Central memory CD8-positive, alpha-beta T cell (primary cell): Measurements from ENCODE around the gene OPN1SW.

Experiments used
- ATAC-seq: fragments of 150-1000 bp; cut with Tn5 transposase; replicated peaks from 2 replicates; pipeline ENCODE4 v1.10.0; 2022; ENCODE audit warnings: mild to moderate bottlenecking, moderate FRiP score, moderate number of reproducible peaks; ENCODE audit not compliant: poor library complexity, severe bottlenecking; ENCODE audit errors: extremely low read depth
- DNase-seq, 2 donors: peaks; one replicate each; pipeline ENCODE4 v3.0.0; 2021; ENCODE audit warnings: low spot score in 2 of 2
- H3K27ac Mint-ChIP-seq: one replicate; pipeline ENCODE4 v1.8.0; 2022; ENCODE audit warnings: low read depth, mild to moderate bottlenecking, moderate library complexity, mixed read lengths
- H3K27me3 Mint-ChIP-seq: one replicate; pipeline ENCODE4 v1.8.0; 2022; ENCODE audit warnings: mixed read lengths
- H3K36me3 Mint-ChIP-seq: one replicate; pipeline ENCODE4 v1.8.0; 2022; ENCODE audit warnings: mild to moderate bottlenecking, moderate library complexity, mixed read lengths; ENCODE audit not compliant: insufficient read depth
- H3K4me1 Mint-ChIP-seq: one replicate; pipeline ENCODE4 v1.8.0; 2022; ENCODE audit warnings: mixed read lengths
- H3K4me3 Mint-ChIP-seq: one replicate; pipeline ENCODE4 v1.8.0; 2022; ENCODE audit warnings: mild to moderate bottlenecking, moderate library complexity, mixed read lengths
- H3K9me3 Mint-ChIP-seq: one replicate; pipeline ENCODE4 v1.8.0; 2022; ENCODE audit warnings: mixed read lengths

The OPN1SW gene, protein sequence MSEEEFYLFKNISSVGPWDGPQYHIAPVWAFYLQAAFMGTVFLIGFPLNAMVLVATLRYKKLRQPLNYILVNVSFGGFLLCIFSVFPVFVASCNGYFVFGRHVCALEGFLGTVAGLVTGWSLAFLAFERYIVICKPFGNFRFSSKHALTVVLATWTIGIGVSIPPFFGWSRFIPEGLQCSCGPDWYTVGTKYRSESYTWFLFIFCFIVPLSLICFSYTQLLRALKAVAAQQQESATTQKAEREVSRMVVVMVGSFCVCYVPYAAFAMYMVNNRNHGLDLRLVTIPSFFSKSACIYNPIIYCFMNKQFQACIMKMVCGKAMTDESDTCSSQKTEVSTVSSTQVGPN

DNA sequence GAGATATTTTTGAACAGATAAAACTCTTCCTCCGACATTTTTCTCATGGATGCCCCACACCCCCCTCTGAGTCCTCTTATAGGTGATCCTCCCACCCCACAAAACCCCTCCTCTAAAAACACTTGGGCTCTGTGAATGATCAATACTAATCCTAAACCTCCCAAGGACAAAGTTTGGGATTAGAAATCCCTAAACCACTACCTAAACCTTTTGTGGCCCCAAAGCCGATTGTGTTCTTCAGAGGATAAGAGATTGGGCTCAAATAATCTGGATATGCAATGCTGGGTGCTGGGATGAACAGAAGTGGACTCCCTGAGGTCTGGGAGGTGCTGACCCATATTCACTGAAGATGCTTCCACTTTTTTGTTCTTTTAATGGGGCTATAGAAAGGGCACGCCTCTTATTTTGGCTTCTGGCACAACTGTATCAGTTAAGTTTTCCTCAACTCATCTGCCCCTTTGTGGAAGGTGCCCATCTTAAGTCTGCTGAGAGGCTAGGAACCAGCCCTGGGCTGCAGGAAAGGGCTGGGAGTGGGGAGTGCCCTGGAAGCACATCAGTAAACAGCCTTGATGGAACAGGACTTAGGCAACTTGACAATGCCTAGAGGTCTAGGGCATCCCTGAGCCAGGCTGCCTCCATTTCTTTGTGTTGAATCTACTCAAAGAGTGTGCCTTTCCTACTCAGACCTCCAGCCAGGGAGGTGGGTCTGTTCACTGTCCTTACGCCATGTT is at the start of gene OPN1SW:
Gene OPN1SW, minus strand, starts transcription at position 51 of the 731 bp plus-strand sequence. Its CDS starts 13 bp downstream, at position 38.
- Mint-ChIP-seq H3K36me3 (peaks cover 8% of the 10 kb centered on the region), H3K9me3 (peaks cover 8% of the 10 kb centered on the region), H3K4me1 (no peaks in the 10 kb centered on the region), H3K4me3 (no peak within 1 kb of the TSS), H3K27me3 (no peaks in the 10 kb centered on the region), H3K27ac (no peak within 1 kb of the TSS)
- no peak for DNase-seq
- no peak for ATAC-seq

DNA sequence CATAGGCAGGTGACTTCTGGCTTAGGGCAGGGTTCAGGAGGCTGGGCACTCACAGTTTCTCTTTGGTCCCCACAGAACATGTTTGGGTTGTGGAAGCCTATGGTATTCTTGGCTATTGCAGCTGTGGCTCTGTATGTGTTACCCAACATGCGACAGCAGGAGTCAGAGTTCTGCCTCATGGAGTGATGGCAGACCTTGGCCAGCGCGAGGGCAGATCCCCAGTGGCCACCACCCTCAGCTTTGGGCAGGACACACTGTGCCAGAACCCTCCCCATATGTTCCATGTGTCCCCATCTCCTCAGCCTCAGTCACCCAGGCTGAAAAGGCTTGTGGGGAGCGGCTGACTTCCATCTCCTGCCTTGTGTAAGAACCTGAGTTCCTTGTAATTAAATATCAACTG is 46.1 kb upstream of the OPN1SW start:
- no peak for ATAC-seq
- no peaks in the 10 kb centered on the region for H3K9me3 Mint-ChIP-seq
- H3K36me3 Mint-ChIP-seq: no peaks in the 10 kb centered on the region
- no peaks in the 10 kb centered on the region for H3K27me3 Mint-ChIP-seq
- no peak overlapping the region for H3K27ac Mint-ChIP-seq
- no peak for DNase-seq
- no peaks in the 10 kb centered on the region for H3K4me1 Mint-ChIP-seq
- H3K4me3 Mint-ChIP-seq: no peak overlapping the region

DNA sequence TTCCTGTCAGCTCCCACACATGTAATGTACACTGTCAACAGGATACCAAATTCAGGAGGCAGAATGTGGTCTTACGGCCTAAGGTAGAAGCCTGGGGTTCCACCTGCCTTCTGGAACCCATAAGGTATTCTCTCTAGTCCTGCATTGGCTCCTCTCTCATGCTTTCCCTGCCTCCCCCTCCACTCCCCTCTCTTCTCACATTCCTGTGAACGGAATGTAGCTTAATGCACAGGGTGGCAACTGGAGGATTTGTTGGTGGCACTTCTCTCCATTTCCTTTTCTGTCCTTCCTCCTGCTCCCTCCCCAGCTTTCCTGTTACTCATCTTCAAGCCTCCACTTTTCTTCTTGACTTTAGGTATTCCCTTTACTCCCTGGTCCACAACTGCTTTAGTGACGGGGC is 43.1 kb upstream of the OPN1SW start:
- Mint-ChIP-seq H3K9me3 (no peaks in the 10 kb centered on the region), H3K36me3 (no peaks in the 10 kb centered on the region), H3K4me1 (no peaks in the 10 kb centered on the region), H3K27me3 (no peaks in the 10 kb centered on the region), H3K27ac (no peak overlapping the region), H3K4me3 (no peak overlapping the region)
- DNase-seq: no peak
- no peak for ATAC-seq

DNA sequence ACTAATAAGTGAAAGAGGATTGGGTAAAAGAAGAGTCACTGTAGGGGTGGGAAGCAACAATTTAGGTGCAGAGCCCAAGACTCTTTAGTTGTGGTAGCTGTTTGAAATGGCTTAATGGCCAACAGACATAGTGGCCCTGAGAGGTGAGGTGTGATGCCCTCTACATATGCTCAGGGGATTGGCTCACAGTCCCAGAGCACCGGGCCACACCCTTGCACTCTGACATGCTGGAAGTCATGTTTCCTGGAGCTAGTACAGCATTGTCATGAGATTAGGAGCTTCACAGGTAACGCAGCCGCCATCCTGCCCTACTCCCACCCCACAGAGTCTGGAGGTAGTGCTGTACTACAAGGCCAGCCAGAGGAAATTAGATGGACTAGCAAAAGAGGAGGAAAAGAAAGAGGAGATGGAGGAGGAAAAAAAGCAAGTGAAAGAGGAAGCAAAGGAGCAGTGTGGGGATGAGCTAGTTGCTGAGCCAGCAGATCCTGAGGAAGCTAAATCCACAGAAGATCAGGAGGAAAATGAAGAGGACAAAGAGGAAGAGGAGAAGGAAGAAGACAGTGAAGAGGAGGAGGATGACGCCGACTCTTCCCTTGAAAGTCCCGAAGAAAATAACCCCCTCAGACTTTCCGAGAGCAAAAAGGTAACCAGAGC is 39.8 kb upstream of the OPN1SW start:
- ATAC-seq (no peak), DNase-seq (no peak)
- no peaks in the 10 kb centered on the region for H3K36me3 Mint-ChIP-seq
- no peaks in the 10 kb centered on the region for H3K4me1 Mint-ChIP-seq
- no peaks in the 10 kb centered on the region for H3K27me3 Mint-ChIP-seq
- no peaks in the 10 kb centered on the region for H3K9me3 Mint-ChIP-seq
- H3K4me3 Mint-ChIP-seq: no peak overlapping the region
- no peak overlapping the region for H3K27ac Mint-ChIP-seq

DNA sequence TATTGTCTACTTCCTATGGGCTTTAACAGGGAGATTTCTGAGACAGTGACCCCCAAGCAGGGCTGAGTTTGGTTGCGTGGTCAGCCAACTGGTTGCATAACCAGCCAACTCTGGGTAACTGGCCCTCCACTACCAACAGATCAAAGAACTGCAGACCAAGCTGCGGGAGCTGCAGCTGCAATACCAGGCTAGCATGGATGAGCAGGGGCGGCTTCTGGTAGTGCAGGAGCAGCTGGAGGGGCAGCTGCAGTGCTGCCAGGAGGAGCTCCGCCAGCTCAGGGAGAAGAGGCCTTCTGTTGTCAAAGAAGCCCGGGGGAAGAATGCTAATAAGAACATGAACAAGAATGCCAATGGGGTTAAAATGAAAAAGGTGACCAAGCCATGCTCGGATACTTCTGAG is 38.9 kb upstream of the OPN1SW start:
- no peaks in the 10 kb centered on the region for H3K36me3 Mint-ChIP-seq
- H3K9me3 Mint-ChIP-seq: no peaks in the 10 kb centered on the region
- no peak overlapping the region for H3K4me3 Mint-ChIP-seq
- DNase-seq (no peak), ATAC-seq (no peak)
- H3K27ac Mint-ChIP-seq: no peak overlapping the region
- H3K27me3 Mint-ChIP-seq: no peaks in the 10 kb centered on the region
- no peaks in the 10 kb centered on the region for H3K4me1 Mint-ChIP-seq

DNA sequence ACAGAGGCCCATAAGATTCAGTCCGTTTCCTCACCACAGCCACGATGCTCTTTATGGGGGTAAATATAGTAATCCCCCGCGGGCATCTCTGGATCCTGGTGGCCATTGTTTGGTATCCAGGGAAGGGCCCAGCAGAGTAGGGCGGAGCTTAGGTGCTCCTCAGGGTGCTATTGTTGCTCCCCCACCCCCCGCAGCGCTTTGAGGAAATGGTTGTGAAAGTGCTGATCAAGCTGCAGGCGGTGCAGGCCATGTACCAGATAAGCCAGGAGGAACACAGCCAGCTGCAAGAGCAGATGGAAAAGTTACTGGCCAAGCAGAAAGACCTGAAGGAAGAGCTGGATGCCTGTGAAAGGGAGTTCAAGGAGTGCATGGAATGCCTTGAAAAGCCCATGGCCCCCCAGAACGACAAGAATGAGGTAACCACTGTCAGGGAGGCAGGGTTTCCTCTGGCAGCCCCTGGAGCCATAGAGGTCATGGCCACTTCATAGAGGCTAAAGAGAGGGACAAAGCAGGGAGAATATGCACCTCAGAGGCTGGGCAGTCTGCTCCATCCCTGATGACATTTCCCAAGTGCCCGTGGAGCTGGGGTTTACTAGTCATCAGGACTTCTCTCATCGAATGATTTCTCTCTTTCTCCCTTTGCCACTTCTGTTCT is 37.0 kb upstream of the OPN1SW start:
- Mint-ChIP-seq H3K36me3 (no peaks in the 10 kb centered on the region), H3K27me3 (no peaks in the 10 kb centered on the region), H3K4me1 (no peaks in the 10 kb centered on the region), H3K4me3 (no peak overlapping the region), H3K27ac (no peak overlapping the region), H3K9me3 (no peaks in the 10 kb centered on the region)
- no peak for ATAC-seq
- DNase-seq: no peak

DNA sequence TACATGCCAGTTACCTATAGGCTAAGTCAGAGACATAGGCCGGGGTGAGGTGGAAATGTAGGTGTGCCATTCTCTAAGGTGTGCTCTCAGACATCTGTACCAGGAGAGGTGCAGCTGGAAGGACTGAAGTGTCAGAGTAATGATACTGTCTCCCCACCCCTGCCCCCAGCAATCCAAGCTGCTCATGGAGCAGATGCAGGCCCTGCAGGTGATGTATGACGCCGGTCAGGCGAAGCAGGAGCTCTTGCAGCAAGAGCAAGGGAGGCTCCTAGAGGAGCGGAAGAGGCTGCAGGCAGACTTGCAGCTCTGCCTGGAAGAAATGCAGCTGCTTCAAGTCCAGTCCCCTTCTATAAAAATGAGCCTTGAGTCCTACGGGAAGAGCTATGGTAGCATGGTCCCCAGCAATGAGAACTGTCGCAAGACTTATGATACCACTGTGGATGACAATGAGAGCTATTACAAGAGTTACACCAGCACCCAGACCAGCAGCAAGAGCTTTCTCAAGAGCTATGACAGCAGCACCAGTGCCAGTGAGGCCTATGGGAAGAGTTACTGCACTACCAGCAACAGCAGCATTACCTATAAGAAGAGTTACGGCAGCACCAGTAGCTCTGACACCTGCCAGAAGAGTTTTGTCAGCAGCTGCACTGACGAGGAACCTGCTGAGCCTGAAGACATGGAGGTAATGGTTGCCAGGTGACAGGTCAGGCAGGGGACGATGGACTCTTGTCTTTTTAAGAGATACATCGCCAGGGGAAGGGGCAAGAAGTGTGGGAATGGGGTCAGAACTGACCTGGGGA is 36.2 kb upstream of the OPN1SW start:
- Mint-ChIP-seq H3K36me3 (no peaks in the 10 kb centered on the region), H3K4me1 (no peaks in the 10 kb centered on the region), H3K4me3 (no peak overlapping the region), H3K27me3 (no peaks in the 10 kb centered on the region), H3K27ac (no peak overlapping the region), H3K9me3 (no peaks in the 10 kb centered on the region)
- DNase-seq (no peak), ATAC-seq (no peak)

DNA sequence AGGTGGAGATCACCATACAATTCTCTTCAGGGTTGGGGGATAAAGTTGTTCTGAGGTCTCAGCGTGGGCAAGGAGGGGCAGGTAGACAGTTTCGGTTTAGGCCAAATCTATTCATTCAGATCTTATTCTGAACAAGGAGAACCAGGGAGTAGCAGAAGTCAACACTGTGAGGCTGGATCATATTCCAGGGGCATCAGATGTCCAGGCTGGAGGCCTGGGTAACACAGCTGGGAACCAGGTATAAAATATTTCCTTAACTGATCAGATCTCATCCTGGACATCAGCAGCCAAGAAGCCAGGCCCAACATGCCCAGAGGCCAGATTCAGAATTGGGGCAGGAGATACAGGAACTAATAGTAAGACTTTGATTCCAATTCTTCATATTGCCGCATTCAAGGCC is 35.4 kb upstream of the OPN1SW start:
- no peaks in the 10 kb centered on the region for H3K27me3 Mint-ChIP-seq
- ATAC-seq: no peak
- H3K4me3 Mint-ChIP-seq: no peak overlapping the region

DNA sequence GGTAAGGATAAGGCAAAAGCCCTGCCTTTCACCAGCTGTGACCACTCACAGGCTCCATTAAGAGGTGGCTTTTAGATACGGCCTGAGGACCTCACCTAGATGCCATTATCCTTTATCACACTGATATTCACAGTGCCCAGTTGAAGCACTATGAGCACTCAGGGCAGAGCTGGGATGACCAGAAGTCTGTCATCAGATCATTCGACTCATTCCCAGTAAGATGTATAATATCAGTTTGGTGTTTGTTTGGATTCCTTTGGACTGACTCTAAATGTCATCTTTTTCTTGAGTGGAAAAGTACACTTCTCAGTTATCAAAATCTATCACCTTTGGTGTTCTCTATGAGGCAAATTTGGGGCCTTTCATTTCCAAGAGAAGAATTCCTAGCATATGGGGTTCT is 34.9 kb upstream of the OPN1SW start:
- Mint-ChIP-seq H3K4me3 (no peak overlapping the region), H3K9me3 (no peaks in the 10 kb centered on the region), H3K36me3 (no peaks in the 10 kb centered on the region), H3K27me3 (no peaks in the 10 kb centered on the region), H3K27ac (no peak overlapping the region), H3K4me1 (no peaks in the 10 kb centered on the region)
- ATAC-seq (no peak), DNase-seq (no peak)

More for the DNA sequence above, 35.4 kb upstream of the OPN1SW start:
- DNase-seq: no peak
- Mint-ChIP-seq H3K36me3 (no peaks in the 10 kb centered on the region), H3K27ac (no peak overlapping the region), H3K9me3 (no peaks in the 10 kb centered on the region), H3K4me1 (no peaks in the 10 kb centered on the region)

DNA sequence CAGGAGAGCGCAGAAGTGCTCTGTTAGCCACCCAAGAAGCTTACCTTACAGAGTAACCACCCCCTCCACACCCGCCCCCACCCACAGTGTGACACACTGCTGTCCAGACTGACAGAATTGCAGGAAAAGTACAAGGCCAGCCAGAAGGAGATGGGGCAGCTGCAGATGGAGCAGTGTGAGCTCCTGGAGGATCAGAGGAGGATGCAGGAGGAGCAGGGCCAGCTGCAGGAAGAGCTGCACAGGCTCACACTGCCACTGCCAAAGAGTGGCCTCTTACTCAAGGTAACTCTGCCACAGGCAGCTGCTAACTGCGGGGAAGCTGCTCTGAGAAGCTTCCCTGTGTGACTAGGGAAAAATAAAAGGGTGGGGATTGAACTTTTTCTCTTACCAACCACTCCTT is 33.8 kb upstream of the OPN1SW start:
- Mint-ChIP-seq H3K9me3 (no peaks in the 10 kb centered on the region), H3K36me3 (peaks cover 3% of the 10 kb centered on the region), H3K4me1 (no peaks in the 10 kb centered on the region), H3K27me3 (no peaks in the 10 kb centered on the region), H3K4me3 (no peak overlapping the region), H3K27ac (no peak overlapping the region)
- DNase-seq (no peak), ATAC-seq (no peak)

DNA sequence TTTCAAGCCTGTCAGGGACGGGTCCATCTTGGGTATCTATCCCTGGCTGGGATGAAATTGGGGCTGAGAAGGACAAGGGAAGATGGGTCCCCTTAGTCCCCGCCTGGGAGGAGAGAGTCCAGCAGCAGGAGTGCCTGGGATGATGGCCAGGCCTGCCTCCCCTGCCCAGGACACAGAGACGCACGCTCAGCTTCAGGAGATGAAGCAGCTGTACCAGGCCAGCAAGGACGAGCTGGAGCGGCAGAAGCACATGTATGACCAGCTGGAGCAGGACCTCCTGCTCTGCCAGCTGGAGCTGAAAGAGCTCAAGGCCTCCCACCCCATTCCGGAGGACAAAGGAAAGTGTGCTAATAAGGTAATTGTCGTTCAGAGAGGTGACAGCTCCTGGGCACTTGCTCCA is 31.6 kb upstream of the OPN1SW start:
- Mint-ChIP-seq H3K27me3 (no peaks in the 10 kb centered on the region), H3K27ac (no peak overlapping the region), H3K36me3 (peaks cover 3% of the 10 kb centered on the region), H3K4me3 (no peak overlapping the region), H3K9me3 (no peaks in the 10 kb centered on the region), H3K4me1 (no peaks in the 10 kb centered on the region)
- ATAC-seq: no peak
- no peak for DNase-seq

DNA sequence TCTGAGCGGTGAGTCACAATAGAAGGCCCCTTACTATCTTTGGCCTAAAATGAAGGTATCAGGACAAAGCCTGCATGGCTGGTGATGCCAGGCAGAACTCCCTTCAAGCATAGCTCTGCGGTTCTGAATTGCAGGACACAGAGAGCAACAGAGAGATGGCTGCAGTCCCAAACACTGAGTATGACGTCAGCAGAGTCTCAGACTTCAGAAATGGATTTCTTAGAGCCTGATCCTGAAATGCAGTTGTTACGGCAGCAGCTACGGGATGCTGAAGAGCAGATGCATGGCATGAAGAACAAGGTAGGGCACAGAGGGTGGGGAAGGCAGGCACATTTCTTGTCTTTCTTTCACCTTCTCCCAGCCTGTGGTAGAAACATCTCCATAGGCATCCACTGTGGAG is 29.6 kb upstream of the OPN1SW start:
- Mint-ChIP-seq H3K9me3 (no peaks in the 10 kb centered on the region), H3K27me3 (no peaks in the 10 kb centered on the region), H3K27ac (no peak overlapping the region), H3K4me3 (no peak overlapping the region), H3K4me1 (no peaks in the 10 kb centered on the region), H3K36me3 (peaks cover 3% of the 10 kb centered on the region)
- no peak for DNase-seq
- no peak for ATAC-seq
